Measurements from ENCODE around the gene CAMK2B. TPM values are rescaled to one million over a fixed set of nuclear protein-coding genes. Genes with fewer than 3 reads are reported as not detected.

Gene CAMK2B
- total RNA-seq, 1 donor from 2014 or later = 0.09 TPM

GRCh38 chr7:44285561-44285960 is 39.8 kb downstream of the CAMK2B start:
- H3K4me1 ChIP-seq = no peaks in the 10 kb centered on the region
- no peaks in the 10 kb centered on the region for H4K20me1 ChIP-seq (ENCODE audit: low read depth)
- no peaks in the 10 kb centered on the region for H3K79me2 ChIP-seq (ENCODE audit: low read depth)
- no peaks in the 10 kb centered on the region for H3K9me3 ChIP-seq (ENCODE audit: low read depth)
- H2AFZ ChIP-seq (replicated peaks) = no peak overlapping the region
- H3F3A ChIP-seq (ENCODE audit: low read depth) = no peaks in the 10 kb centered on the region
- Mint-ChIP-seq H3K27ac (no peak overlapping the region), H3K9me3 (no peaks in the 10 kb centered on the region), H3K4me1 (peaks cover 9% of the 10 kb centered on the region), H3K36me3 (no peaks in the 10 kb centered on the region), H3K27me3 (ENCODE audit: insufficient read depth, low read depth) (peaks cover 8% of the 10 kb centered on the region), H3K4me3 (no peak overlapping the region)
- H3K27ac ChIP-seq = no peak overlapping the region
- H3K4me3 ChIP-seq = no peak overlapping the region
- no peaks in the 10 kb centered on the region for H3K36me3 ChIP-seq
- H3K27me3 ChIP-seq = no peaks in the 10 kb centered on the region
- DNase-seq (ENCODE audit: low spot score) = no peak
- H3K9ac ChIP-seq = no peak overlapping the region
- TF ChIP-seq EZH2phosphoT487 (IDR thresholded peaks at IDR 0.05) (no peak), EZH2 (IDR thresholded peaks at IDR 0.05) (no peak), CTCF (IDR thresholded peaks at IDR 0.05) (no peak)
- no peak overlapping the region for H3K4me2 ChIP-seq

GRCh38 chr7:44284881-44285541 is 40.4 kb downstream of the CAMK2B start:
- H3K9me3 Mint-ChIP-seq = no peaks in the 10 kb centered on the region
- Histone ChIP-seq H3K36me3 (no peaks in the 10 kb centered on the region), H3K4me2 (no peak overlapping the region), H3K4me3 (no peak overlapping the region), H3K9me3 (ENCODE audit: low read depth) (no peaks in the 10 kb centered on the region), H2AFZ (replicated peaks) (no peak overlapping the region), H3K9ac (no peak overlapping the region), H4K20me1 (ENCODE audit: low read depth) (no peaks in the 10 kb centered on the region), H3K4me1 (no peaks in the 10 kb centered on the region), H3K79me2 (ENCODE audit: low read depth) (no peaks in the 10 kb centered on the region), H3K27ac (no peak overlapping the region), H3F3A (ENCODE audit: low read depth) (no peaks in the 10 kb centered on the region), H3K27me3 (no peaks in the 10 kb centered on the region)
- DNase-seq (ENCODE audit: low spot score) = no peak
- TF ChIP-seq EZH2phosphoT487 (IDR thresholded peaks at IDR 0.05) (no peak), CTCF (IDR thresholded peaks at IDR 0.05) (no peak), EZH2 (IDR thresholded peaks at IDR 0.05) (no peak)
- no peak overlapping the region for H3K27ac Mint-ChIP-seq
- H3K4me3 Mint-ChIP-seq = no peak overlapping the region
- H3K27me3 Mint-ChIP-seq (ENCODE audit: insufficient read depth, low read depth) = peaks cover 9% of the 10 kb centered on the region
- peaks cover 7% of the 10 kb centered on the region for H3K4me1 Mint-ChIP-seq
- H3K36me3 Mint-ChIP-seq = no peaks in the 10 kb centered on the region

- Mint-ChIP-seq H3K9me3 (no peaks in the 10 kb centered on the region), H3K4me1 (peaks cover 7% of the 10 kb centered on the region), H3K27me3 (ENCODE audit: insufficient read depth, low read depth) (peaks cover 7% of the 10 kb centered on the region), H3K27ac (no peak overlapping the region), H3K4me3 (no peak overlapping the region), H3K36me3 (no peaks in the 10 kb centered on the region)
- H4K20me1 ChIP-seq (ENCODE audit: low read depth) = no peaks in the 10 kb centered on the region
- H3K4me2 ChIP-seq = no peak overlapping the region
- H3K27ac ChIP-seq = no peak overlapping the region
- H3K79me2 ChIP-seq (ENCODE audit: low read depth) = no peaks in the 10 kb centered on the region
- H3F3A ChIP-seq (ENCODE audit: low read depth) = no peaks in the 10 kb centered on the region
- TF ChIP-seq CTCF (IDR thresholded peaks at IDR 0.05) (no peak), EZH2 (IDR thresholded peaks at IDR 0.05) (no peak), EZH2phosphoT487 (IDR thresholded peaks at IDR 0.05) (no peak)
- H3K4me1 ChIP-seq = no peaks in the 10 kb centered on the region
- H3K4me3 ChIP-seq = no peak overlapping the region
- H3K36me3 ChIP-seq = no peaks in the 10 kb centered on the region
- H2AFZ ChIP-seq (replicated peaks) = no peak overlapping the region
- no peak overlapping the region for H3K9ac ChIP-seq
- DNase-seq (ENCODE audit: low spot score) = no peak
- no peaks in the 10 kb centered on the region for H3K9me3 ChIP-seq (ENCODE audit: low read depth)
- no peaks in the 10 kb centered on the region for H3K27me3 ChIP-seq
Measured at GRCh38 chr7:44284216-44284615, 41.2 kb downstream of the CAMK2B start.
